GM12874 (cell line): ENCODE data around the gene TRAM2.

Experiments
- CTCF ChIP-seq: IDR thresholded peaks from 2 replicates; pipeline ENCODE4 v1.5.1; 2011; ENCODE audit warnings: low read depth, mild to moderate bottlenecking, control low read depth, low read length, moderate library complexity; ENCODE audit not compliant: insufficient read depth

The TRAM2 gene, protein sequence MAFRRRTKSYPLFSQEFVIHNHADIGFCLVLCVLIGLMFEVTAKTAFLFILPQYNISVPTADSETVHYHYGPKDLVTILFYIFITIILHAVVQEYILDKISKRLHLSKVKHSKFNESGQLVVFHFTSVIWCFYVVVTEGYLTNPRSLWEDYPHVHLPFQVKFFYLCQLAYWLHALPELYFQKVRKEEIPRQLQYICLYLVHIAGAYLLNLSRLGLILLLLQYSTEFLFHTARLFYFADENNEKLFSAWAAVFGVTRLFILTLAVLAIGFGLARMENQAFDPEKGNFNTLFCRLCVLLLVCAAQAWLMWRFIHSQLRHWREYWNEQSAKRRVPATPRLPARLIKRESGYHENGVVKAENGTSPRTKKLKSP

DNA sequence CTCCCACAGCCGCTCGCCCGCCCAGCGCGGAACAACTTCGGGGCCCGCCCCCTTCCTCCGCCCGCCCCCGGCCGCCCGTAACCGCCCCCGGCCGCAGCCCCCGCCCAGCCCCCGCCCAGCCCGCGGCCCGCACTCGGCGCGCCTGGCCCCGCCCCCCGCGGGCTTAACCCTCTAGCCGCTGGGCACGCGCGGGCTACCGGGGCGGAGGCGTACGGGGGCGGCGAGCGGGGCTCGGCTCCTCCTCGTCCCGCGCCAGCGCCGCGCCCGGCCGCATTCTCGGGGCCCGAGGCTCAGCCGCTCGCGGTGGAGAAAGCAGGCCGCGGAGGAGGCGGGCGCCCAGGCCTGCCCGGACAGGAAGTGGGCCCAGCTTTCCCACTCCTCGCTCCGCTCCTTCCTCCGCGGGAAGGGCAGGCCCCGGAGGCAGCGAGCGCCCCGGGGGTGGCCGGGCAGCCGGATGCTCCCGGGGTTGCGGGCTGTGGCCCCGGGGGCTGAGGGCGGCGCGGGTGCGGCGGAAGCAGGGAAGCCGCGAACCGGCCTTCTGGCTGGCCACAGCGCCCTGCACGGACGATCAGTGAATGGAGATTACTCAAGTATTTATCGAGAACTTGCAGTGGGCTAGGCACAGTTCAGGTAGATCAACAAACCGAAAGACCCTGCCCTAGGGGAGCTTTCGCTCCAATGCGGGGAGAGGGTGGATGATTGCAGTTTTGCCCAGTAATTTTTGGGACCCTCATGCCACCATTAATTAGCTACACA, at the start of gene TRAM2:
TRAM2 (minus strand) TSS at position 39 of the 756 bp plus-strand sequence. CDS start 145 bp downstream, outside the sequence.
- TF ChIP-seq CTCF: no peak

DNA sequence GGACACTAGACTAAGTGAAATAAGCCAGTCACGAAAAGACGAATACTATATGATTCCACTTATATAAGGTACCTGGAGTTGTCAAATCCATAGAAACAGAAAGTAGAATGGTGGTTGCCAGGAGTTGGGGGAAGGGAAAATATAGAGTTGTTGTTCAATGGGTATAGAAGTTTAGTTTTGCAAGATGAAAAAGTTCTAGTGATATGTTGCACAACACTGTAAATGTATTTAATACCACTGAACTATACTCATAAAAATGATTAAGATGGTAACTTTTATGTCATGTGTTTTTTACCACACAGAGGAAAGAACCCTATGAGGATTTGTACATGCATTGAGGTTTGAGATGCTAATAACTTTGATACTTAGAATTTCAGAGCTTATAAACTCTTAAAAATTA, 46.0 kb upstream of the TRAM2 start:
- no peak for TF ChIP-seq CTCF

DNA sequence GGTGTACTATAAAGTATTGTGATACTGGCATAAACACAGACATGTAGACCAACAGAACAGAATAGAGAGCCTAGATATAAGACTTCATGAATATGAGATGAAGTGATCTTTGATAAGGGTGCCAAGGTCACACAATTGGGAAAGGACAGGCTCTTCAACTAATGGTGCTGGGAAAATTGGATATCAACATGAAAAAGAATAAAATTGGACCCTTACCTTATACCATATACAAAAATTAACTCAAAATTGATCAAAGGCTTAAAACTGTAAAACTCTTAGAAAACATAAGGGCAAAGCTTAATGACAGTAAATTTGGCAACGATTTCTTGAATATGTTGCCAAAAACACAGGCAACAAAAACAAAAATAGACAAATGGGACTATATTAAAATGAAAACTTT, 44.8 kb upstream of the TRAM2 start:
- no peak for TF ChIP-seq CTCF

DNA sequence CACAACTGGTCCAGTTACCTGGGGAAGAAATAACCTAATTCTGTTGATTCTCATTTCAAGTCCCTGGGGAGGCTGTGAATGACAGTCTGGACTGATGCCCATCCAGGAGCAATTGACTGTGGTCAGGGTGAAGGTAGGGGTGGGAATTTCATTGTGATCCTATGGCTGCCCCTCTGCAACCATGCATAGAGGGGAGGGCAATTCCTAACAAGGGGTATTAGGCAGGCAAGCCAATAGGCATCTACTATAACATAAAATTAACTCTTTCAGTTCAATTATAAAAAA, 44.0 kb upstream of the TRAM2 start:
- no peak for TF ChIP-seq CTCF

DNA sequence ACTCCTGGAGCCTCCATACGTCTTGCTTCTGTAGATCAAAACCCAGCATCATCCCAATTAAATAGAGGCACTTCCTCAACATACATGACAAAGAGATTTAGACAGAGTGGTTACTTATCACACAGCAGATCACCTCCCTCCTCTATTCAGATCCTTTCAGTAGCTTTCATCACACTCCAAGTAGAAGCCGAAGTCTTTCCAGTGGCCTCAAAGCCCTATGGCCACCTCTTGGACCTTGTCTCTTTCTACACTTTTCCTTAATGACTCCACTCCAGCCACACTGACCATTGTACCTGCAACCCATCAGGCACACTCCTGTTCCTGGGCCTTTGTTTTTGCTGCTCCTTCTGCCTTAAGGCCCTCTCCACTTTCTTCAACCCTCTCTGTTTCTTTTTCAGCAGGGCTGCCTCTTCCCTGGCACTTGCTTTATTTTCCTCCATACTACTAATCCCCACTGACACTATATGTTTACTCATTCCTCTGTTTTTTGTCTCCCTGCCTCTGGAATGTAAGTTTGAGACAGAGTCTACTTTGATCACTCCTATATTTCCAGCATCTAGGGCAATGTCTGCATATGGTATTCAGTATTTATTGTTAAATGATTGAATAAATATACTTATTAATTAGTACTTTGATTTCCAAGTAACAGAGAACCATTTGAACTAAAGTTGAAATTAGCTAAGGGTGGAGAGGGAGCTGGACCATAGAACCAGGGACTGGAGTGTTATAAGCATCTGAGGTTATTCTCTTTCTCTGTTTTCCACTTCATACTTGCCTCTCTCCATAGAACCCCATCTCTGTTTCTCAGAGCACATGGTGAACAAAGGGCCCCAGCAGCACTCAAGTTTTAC, 43.4 kb upstream of the TRAM2 start:
- no peak for TF ChIP-seq CTCF

DNA sequence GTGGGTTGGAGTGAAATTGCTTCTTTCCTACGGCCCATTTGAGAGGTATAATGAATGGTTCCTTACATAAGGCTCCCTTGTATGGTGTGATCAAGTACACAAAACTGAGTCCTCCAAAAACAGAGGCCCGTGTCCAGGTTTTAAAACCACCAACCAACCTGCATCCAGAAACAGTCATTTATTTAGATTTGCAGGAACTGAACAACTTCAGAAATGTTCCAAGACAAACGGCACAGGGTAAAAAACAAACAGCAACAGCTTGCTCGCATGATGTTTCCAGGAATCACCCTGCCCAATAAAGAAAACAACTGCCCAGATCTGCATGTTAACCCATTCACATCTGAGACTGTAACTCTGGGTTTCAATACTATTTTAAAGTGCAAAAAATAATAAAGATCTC, 40.2 kb upstream of the TRAM2 start:
- no peak for TF ChIP-seq CTCF

GRCh38 chr6:52616059-52616690, 39.3 kb upstream of the TRAM2 start:
- no peak for TF ChIP-seq CTCF
